ENCODE measurements around the gene FAM81A. TPM values are rescaled to one million over a fixed set of nuclear protein-coding genes. Genes with fewer than 3 reads are reported as not detected.

The FAM81A gene
- total and polyA plus RNA-seq, 9 of the 15 experiments (the other 6 are each of a cell fraction or from before 2014, with no cell fraction given) = not detected

DNA sequence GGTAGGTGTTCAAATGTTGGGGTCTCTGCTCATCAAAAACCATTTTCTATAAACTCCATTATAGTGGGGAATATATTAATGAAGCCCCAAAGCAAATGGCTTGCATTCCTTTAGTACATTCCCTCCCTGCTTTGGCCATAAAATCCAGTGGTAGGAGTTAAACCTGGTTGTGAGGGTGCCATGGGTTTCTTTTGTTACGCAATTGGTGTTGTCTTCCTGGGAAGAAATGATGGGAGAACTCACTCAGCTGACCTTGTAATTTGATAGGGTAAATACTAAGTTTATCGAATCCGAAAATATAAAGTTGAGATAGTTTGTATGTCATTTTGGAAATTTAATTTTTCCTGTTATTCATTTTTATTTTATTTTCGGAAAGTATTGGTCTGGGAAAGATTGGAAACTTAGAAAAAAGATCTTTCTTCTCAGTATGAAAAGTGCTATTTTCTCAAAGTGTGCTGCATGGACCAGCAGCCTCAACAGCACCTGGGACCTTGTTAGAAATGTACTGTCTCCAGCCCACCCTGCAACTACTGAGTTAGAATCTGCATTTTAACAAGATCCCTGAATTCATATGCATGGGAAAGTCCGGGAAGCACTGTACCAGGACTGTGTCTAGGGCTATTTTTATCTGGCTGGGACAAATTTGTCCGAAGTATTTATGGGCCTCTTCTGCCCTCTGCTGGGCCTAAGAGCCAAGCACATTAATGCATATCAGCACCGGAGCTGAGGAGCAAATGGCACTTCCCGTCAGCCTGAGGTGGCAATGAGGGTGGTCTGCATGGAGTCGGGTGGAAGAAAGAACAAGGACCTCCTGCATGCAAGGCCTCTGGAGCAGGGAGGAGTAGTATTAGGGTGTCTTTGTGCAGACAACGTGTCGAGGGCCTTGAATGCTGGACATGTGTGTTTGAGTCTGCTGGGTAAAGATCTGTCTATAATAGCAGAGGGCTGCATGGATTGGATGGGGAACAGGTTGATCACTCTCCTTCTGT is 54.7 kb downstream of the FAM81A start (continued):
- TF ChIP-seq RBM22 (IDR thresholded peaks at IDR 0.05; ENCODE audit: low read depth, low read length, poor library complexity, severe bottlenecking) = no peak
- peak; percentile 19; the same call in 1 of the 2 replicates for TF ChIP-seq RB1 (IDR thresholded peaks at IDR 0.05; ENCODE audit: low read depth)
- TF ChIP-seq MYNN (IDR thresholded peaks at IDR 0.05) = no peak
- no peak for TF ChIP-seq MYNN (CRISPR knock-in tag; IDR thresholded peaks at IDR 0.05)

DNA sequence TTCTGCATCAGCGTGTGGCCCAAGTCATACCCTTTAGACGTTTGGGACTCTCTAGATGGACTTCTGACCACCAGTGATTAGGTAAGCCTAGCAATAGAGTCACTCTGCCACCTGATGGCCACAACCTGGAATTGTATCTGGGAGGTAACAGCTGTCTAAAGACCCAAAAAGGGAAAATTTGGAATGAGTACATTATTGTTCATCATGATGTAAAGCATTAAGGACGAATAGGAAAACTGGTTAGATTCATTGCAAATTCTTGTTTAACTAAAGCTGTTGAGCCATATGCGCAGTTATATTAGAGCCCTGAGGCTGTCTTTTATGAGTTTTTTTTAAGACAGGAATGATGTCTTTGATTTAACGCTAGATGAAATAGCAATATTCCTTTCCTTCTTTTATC is 63.6 kb downstream of the FAM81A start:
- H3K4me3 ChIP-seq = no peak overlapping the region
- ATAC-seq (peak; percentile 87), DNase-seq (ENCODE audit: extremely low read depth in 1 of 4, low spot score in 3 of 4) (peak; percentile 47 to 66 (median 60)), FAIRE-seq (peak; percentile 96)
- H4K20me1 ChIP-seq (replicated peaks; ENCODE audit: control insufficient read depth, insufficient read depth, low read length) = no peaks in the 10 kb centered on the region
- BruUV-seq (replicated peaks) = no TSS peak
- peaks cover 3% of the 10 kb centered on the region for H3K9me1 ChIP-seq (ENCODE audit: control insufficient read depth, insufficient read depth, low read length)
- no peak overlapping the region for H2AFZ ChIP-seq (ENCODE audit: low read depth, low read length)
- intact Hi-C loops (cut with micrococcal nuclease) = loop anchor here (1.0 kb wide), 1 partner anchor 340 kb away; no protein-coding TSS in a partner anchor
- 7% methylated on average over 5 of the region's 5 CpGs for WGBS (ENCODE audit: insufficient coverage, low coverage, missing lambda C conversion rate)
- H3K27me3 ChIP-seq (ENCODE audit: control insufficient read depth in 2 of 2, insufficient read depth in 2 of 2, low read length in 2 of 2) = peaks cover 5 to 12% of the 10 kb centered on the region in 2 experiments; a peak in 3 of 5 replicates
- ChIA-PET POLR2A (interaction anchor here (0.5 to 1.0 kb wide), 3 partner anchors 444 to 549 kb away, joined by 3 to 4 read pairs (median 3); no protein-coding TSS in a partner anchor), CTCF (ENCODE audit: low intra/inter-chr PET ratio) (interaction anchor here (0.8 to 0.9 kb wide), 2 partner anchors 1274 to 1942 kb away, joined by 3 to 4 read pairs; no protein-coding TSS in a partner anchor)
- H3K79me2 ChIP-seq (ENCODE audit: control insufficient read depth, insufficient read depth, low read length) = no peaks in the 10 kb centered on the region
- H3K4me1 ChIP-seq (replicated peaks in 1 of 2; ENCODE audit: control insufficient read depth in 2 of 2, insufficient read depth in 2 of 2, low read length in 2 of 2) = no peaks in the 10 kb centered on the region
- in situ Hi-C loops (cut with MboI) = no loop called here
- no peak overlapping the region for H3K4me2 ChIP-seq (ENCODE audit: insufficient read depth, low read length)
- no peak overlapping the region for H3K27ac ChIP-seq (ENCODE audit: extremely low read depth, low read depth, low read length)
- no peak overlapping the region for H3K9ac ChIP-seq (ENCODE audit: insufficient read depth in 1 of 2, low read depth in 2 of 2, low read length in 2 of 2)
- H3K9me3 ChIP-seq (replicated peaks; ENCODE audit: control insufficient read depth, insufficient read depth, low read depth, low read length) = no peaks in the 10 kb centered on the region
- H3K36me3 ChIP-seq (ENCODE audit: control insufficient read depth, insufficient read depth, low read length) = no peaks in the 10 kb centered on the region
- TF ChIP-seq, protein P1, sequence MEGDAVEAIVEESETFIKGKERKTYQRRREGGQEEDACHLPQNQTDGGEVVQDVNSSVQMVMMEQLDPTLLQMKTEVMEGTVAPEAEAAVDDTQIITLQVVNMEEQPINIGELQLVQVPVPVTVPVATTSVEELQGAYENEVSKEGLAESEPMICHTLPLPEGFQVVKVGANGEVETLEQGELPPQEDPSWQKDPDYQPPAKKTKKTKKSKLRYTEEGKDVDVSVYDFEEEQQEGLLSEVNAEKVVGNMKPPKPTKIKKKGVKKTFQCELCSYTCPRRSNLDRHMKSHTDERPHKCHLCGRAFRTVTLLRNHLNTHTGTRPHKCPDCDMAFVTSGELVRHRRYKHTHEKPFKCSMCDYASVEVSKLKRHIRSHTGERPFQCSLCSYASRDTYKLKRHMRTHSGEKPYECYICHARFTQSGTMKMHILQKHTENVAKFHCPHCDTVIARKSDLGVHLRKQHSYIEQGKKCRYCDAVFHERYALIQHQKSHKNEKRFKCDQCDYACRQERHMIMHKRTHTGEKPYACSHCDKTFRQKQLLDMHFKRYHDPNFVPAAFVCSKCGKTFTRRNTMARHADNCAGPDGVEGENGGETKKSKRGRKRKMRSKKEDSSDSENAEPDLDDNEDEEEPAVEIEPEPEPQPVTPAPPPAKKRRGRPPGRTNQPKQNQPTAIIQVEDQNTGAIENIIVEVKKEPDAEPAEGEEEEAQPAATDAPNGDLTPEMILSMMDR (IDR thresholded peaks at IDR 0.05 in 2 of 3, conservative IDR thresholded peaks at IDR 0.05 in 1 of 3; ENCODE audit: insufficient read depth in 2 of 3, low read depth in 1 of 3, low read length in 3 of 3) = peak; percentile 75 to 77 (median 76)
- TF ChIP-seq ZNF408 (CRISPR knock-in tag; IDR thresholded peaks at IDR 0.05; ENCODE audit: low read depth) = no peak
- TF ChIP-seq RHOXF2B (CRISPR knock-in tag; conservative IDR thresholded peaks at IDR 0.05) = no peak
- no peak for TF ChIP-seq ZNF77 (CRISPR knock-in tag; IDR thresholded peaks at IDR 0.05)
- no peak for TF ChIP-seq ZNF184 (CRISPR knock-in tag; IDR thresholded peaks at IDR 0.05)
- TF ChIP-seq, protein P2, sequence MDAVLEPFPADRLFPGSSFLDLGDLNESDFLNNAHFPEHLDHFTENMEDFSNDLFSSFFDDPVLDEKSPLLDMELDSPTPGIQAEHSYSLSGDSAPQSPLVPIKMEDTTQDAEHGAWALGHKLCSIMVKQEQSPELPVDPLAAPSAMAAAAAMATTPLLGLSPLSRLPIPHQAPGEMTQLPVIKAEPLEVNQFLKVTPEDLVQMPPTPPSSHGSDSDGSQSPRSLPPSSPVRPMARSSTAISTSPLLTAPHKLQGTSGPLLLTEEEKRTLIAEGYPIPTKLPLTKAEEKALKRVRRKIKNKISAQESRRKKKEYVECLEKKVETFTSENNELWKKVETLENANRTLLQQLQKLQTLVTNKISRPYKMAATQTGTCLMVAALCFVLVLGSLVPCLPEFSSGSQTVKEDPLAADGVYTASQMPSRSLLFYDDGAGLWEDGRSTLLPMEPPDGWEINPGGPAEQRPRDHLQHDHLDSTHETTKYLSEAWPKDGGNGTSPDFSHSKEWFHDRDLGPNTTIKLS (IDR thresholded peaks at IDR 0.05; ENCODE audit: borderline replicate concordance, low read depth) = no peak
- TF ChIP-seq ZKSCAN3 (CRISPR knock-in tag; IDR thresholded peaks at IDR 0.05) = no peak

Data from K562 (cell line).